NCI-H187 treated with DMSO at 0.1 percent for 48 hours (cell line): ENCODE data around the gene HBQ1.
"Not testable (repeated sequence)": the region's sequence is repeated elsewhere in the genome, so short reads cannot be mapped to it uniquely, and the experiment has no call there.

Experiments used
- DNase-seq: peaks from one replicate; lab custom pipeline; 2025; lab: John Stamatoyannopoulos, UW

Gene HBQ1

DNA sequence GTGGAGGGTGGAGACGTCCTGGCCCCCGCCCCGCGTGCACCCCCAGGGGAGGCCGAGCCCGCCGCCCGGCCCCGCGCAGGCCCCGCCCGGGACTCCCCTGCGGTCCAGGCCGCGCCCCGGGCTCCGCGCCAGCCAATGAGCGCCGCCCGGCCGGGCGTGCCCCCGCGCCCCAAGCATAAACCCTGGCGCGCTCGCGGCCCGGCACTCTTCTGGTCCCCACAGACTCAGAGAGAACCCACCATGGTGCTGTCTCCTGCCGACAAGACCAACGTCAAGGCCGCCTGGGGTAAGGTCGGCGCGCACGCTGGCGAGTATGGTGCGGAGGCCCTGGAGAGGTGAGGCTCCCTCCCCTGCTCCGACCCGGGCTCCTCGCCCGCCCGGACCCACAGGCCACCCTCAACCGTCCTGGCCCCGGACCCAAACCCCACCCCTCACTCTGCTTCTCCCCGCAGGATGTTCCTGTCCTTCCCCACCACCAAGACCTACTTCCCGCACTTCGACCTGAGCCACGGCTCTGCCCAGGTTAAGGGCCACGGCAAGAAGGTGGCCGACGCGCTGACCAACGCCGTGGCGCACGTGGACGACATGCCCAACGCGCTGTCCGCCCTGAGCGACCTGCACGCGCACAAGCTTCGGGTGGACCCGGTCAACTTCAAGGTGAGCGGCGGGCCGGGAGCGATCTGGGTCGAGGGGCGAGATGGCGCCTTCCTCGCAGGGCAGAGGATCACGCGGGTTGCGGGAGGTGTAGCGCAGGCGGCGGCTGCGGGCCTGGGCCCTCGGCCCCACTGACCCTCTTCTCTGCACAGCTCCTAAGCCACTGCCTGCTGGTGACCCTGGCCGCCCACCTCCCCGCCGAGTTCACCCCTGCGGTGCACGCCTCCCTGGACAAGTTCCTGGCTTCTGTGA is 3.5 kb upstream of the HBQ1 start, which contains the start of gene HBA1:
HBA1 (plus strand) TSS at position 204 of the 906 bp plus-strand sequence; CDS start at position 241, 37 bp downstream.
- DNase-seq: not testable (repeated sequence)

DNA sequence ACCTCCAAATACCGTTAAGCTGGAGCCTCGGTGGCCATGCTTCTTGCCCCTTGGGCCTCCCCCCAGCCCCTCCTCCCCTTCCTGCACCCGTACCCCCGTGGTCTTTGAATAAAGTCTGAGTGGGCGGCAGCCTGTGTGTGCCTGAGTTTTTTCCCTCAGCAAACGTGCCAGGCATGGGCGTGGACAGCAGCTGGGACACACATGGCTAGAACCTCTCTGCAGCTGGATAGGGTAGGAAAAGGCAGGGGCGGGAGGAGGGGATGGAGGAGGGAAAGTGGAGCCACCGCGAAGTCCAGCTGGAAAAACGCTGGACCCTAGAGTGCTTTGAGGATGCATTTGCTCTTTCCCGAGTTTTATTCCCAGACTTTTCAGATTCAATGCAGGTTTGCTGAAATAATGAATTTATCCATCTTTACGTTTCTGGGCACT is 2.9 kb upstream of the HBQ1 start:
- DNase-seq: peak; percentile 59

DNA sequence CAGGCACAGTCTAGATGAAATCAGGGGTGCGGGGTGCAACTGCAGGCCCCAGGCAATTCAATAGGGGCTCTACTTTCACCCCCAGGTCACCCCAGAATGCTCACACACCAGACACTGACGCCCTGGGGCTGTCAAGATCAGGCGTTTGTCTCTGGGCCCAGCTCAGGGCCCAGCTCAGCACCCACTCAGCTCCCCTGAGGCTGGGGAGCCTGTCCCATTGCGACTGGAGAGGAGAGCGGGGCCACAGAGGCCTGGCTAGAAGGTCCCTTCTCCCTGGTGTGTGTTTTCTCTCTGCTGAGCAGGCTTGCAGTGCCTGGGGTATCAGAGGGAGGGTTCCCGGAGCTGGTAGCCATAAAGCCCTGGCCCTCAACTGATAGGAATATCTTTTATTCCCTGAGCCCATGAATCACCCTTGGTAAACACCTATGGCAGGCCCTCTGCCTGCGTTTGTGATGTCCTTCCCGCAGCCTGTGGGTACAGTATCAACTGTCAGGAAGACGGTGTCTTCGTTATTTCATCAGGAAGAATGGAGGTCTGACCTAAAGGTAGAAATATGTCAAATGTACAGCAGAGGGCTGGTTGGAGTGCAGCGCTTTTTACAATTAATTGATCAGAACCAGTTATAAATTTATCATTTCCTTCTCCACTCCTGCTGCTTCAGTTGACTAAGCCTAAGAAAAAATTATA is 2.1 kb upstream of the HBQ1 start:
- DNase-seq: no peak

DNA sequence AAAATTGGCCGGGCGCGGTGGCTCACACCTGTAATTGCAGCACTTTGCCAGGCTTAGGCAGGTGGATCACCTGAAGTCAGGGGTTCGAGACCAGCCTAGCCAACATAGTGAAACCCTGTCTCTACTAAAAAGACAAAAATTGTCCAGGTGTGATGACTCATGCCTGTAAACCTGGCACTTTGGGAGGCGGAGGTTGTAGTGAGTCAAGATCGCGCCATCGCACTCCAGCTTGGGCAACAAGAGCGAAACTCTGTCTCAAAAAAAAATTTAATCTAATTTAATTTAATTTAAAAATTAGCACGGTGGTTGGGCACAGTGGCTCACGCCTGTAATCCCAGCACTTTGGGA is 1.6 kb upstream of the HBQ1 start:
- DNase-seq: no peak

DNA sequence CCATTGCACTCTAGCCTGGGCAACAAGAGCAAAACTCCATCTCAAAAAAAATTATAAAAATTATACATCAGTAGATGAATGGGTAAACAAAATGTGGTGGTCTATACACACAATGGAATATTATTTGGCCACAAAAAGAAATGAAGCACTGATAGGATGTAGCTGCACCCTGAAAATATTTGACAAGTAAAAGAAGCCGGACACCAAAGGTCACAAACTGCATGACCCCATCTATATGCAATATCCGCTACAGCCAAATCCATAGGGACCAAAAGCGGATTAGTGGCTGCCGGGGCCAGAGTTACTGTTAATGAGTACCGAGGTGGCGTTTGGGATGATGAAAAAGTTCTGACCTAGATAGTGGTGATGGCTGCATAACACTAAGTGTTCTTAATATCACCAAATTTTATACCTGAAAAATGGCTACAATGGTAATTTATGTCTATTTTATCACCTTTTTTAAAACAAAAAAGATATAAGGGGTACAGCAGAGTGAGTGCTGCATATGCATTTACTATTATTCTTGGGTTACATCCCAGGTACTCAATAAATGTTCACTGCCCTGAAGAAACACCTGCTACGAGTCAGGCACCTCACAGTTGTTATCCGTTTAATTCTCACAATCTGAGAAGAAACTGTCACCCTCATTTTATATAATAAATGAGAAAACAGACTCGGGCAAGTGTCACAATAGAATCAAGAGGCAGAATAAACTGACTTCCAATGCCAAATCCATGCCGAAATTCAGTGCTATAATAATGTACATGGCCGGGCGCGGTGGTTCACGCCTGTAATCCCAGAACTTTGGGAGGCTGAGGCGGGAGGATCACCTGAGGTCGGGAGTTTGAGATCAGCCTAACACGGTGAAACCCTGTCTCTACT is 807 bp upstream of the HBQ1 start:
- DNase-seq: no peak

DNA sequence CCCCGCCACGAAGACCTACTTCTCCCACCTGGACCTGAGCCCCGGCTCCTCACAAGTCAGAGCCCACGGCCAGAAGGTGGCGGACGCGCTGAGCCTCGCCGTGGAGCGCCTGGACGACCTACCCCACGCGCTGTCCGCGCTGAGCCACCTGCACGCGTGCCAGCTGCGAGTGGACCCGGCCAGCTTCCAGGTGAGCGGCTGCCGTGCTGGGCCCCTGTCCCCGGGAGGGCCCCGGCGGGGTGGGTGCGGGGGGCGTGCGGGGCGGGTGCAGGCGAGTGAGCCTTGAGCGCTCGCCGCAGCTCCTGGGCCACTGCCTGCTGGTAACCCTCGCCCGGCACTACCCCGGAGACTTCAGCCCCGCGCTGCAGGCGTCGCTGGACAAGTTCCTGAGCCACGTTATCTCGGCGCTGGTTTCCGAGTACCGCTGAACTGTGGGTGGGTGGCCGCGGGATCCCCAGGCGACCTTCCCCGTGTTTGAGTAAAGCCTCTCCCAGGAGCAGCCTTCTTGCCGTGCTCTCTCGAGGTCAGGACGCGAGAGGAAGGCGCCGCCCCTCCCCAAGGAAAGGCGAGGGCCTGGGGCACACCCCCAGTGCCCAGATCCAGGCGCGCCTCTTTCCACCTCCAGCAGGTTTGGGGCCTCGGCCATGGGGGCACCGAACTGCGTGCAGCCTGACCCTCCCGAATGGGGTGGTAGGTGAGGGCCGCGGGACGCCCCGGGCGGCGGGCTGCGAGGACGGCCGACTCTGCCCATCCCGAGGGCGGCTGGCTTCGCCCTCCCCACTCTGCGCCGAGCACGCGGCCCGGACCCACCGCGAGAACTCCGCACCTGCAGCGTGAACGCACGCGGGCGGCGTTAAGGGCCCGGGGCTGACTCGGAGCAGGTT is 664 bp downstream of the HBQ1 start:
- no peak for DNase-seq

DNA sequence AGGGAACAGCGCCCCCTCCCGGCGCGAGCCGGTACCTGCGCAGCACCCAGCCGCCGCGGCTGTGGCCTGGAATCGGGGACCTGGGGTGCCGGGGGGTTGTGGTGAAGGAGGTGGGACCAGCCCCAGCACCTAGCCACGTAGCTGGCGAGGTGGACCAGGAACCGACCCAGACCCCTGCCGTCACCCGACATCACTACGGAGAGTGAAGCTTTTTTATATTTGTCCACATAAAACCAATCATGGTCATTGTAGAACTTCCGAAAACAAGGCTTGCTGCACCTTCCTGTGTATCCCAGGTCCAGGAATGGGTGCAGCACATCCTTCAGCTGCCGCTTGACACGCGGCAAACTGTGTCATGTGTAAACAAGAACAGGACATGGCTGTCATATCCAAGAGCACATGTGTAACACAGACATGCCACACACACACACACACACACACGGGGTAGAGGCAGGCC is 1.3 kb downstream of the HBQ1 start:
- no peak for DNase-seq

DNA sequence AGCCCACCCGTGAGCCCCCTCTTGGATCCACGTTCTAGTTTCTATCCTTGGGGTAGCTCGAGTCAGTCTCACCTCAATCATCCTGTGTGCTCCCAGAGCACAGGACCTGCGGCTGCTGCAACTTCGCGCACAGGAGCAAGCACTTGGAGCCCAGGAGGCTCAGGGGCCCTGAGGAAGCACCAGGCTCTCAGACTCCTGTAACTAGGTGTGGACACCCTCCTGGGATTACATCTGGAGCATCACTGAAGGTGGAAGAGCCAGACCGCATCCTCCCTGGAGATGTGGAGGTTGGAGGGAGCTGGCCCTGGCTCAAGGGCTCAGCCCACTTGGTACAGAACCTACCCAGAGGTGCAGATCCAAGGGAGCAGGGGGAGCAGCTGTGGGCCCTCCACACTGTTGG is 2.7 kb downstream of the HBQ1 start:
- no peak for DNase-seq

DNA sequence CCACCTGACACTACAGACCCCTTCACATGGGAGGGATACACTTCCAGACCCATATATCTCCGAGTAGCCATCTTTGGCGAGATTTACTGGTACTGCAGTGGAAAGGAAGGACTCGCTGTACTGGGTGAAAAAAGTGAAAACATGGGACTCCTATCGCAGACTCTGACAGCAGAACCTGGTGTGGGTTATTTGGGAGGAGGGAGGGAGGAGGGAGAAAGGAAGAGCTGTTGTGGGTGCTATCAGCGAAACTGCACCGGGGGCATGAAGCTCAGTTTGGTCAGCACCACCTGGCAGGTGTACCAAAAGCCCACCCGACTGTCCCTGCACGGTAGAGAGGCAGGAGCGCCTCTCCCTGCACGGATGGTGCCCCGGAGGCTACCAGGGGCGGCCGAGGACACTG is 5.0 kb downstream of the HBQ1 start:
- DNase-seq: no peak

DNA sequence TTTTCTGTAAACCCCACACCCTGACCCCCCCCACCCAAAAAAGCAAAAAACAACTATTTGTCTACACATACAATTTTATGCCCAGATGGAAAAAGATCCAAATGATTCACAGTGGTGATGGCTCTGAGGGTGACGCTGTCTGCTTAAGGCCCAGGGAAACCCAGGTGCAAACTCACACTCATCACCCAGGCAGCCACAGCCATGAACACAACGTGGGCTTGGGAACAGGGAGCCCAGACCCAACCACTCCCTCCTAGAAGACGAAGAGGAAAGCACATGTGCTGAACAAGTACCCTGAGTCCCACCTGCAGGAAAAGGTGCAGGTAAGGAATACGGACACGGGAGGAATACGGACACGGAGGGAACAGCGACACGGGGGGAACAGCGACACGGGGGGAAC is 5.4 kb downstream of the HBQ1 start:
- DNase-seq: no peak

DNA sequence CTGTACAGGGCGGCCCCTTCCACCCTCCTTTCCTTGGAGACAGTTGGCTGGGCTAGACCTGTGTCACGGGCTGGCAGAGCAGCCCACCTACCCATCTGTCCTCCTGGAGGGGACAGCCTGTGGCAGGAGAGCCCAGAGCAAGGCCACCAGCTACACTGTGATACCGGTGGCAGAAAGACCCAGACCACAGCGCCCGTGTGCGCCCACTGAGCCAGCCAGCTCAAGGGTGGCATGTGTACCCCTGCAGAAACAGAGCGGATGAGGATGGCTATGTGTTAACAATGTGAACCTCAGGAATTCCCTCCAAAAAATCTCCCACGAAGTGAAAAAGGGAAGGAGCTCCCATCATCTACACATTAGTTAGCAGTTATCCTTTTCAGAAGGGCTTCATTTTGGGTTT is 7.1 kb downstream of the HBQ1 start:
- no peak for DNase-seq

DNA sequence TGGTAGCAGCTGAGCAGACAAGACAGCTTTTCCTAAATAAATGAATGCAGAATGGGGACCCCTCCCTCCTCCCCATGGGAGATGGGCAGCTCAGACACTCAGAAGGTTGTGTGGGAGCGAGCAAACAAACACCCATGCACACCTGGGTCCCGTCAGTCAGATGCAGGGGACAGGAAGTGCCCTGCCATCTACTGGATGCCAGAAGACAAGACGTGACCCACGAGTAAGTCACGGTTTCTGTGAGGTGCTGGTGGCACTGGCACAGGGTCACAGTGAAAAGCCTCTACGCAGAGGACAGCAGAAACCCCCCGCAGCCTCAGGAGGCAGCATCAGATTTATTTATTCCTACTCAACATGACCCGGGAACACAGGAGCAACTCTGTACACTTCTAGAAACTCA is 8.4 kb downstream of the HBQ1 start:
- no peak for DNase-seq

DNA sequence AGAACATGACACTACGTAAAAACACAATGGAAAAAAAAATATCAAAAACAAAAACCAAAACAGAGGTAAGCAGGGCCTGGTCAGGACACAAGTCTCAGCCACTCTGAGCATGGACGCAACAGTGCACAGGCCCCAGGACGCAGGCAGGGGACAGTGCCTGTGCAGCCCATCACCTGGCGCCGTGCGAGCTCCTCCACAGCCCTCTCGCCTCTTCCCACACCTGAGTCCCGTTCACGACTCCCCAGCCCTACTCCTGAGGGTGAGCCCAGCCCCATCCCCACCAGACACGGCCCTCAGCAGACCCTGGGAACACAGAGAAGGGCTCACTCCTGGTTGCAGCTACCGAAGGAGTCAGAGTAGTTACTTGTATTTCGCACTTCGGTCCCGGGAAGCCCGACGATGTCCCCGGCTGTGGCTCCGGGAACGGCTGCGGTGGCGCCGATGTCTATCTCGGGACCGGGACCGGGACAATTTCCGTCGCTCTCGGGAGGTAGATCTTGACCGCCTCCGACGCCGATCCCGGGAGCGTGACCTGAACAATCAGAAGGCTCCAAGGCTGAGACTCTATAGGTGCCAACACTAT is 9.4 kb downstream of the HBQ1 start:
- DNase-seq: no peak

DNA sequence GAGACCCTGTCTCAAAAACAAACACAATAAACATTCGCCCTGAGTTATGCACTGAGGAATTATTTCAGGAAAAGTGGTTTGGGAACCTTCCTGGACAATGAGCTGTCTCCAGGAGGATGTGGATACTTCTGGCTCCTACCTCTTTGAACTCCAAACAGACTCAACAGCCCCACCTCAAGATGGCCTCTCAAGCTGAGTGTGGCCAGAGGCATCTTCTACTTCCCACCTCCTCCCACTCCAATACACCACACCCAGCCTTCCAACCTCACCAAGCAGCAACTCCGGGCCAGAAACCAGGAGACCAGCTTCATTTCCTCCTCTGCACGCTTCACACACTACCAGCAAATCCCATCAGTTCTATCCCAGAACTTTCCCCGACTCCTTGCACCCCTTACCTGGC is 11.6 kb downstream of the HBQ1 start:
- DNase-seq: no peak

DNA sequence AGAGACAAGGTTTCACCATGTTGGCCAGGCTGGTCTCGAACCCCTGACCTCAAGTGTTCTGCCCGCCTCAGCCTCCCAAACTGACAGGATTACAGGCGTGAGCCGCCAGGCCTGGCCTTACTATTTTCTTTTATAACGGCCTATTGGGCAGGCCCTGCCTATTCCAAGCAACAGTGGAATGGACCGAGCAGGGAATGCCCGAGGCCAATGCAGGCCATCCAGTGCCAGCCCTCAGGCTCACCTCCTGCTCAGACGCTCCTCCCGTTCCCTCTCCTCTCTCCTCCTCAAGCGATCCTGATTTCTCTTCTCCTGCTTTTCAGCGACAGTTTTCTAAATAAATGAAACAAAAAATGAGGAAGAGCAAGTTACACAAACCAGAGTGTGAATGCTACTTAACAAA is 12.4 kb downstream of the HBQ1 start:
- no peak for DNase-seq

DNA sequence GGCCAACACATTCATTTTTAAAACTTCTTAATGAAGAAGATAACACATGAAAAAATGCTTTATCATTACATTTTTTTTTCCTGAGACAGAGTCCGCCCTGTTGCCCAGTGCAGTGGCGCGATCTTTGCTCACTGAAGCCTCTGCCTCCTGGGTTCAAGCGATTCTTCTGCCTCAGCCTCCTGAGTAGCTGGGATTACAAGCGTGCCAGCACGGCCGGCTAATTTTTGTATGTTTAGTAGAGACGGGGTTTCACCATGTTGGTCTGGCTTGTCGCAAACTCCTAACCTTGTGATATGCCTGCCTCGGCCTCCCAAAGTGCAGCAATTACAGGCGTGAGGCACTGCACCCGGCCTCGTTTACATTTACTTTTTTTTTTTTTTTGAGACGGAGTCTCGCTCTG is 13.2 kb downstream of the HBQ1 start:
- no peak for DNase-seq

DNA sequence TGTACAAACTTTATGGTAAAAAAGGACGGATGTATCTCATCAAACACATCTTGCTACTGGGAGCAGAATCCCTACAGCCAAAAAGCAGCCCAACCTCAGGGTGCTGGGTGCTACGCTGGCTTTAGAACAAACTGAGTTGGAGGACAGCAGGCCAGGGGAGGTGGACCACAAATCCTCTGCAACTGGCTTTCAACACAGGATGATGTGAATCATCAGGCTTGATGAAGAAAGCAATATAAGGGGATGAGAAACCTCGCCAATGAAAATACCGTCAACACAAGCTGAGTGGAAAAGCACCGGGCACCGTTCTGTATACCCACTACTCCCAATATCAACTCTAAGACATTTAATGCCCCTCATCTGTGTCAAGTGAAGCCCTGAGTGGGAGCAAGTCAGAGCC is 14.3 kb downstream of the HBQ1 start:
- no peak for DNase-seq

DNA sequence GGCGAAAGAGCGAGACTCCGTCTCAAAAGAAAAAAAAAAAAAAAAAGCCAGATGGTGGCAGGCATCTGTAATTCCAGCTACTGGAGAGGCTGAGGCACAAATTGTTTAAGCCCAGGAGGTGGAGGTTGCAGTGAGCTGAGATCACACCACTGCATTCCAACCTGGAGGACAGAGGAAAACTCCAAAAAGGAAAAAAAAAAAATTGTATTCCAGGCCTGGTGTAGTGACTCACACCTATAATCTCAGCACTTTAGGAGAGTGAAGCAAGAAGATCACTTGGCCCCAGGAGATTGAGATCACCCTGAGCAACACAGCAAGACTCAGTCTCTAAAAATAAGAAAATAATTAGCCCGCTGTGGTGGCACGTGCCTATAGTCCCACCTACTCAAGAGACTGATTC is 20.1 kb downstream of the HBQ1 start:
- DNase-seq: no peak

DNA sequence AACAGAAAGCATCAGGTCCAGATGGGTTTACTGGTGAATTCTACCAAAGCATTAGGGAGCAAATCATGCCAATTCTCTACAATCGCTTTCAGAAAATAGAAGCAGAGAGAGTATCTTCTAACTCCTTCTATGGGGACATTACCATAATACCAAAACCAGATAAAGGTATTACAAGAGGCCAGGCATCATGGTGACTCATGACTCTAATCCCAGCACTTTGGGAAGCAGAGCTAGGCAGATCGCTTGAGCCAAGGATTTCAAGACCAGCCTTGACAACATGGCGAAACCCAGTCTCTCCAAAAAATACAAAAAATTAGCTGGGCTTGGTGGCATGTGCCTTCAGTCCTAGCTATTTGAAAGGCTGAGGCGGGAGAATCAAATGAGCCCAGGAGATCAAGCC is 23.0 kb downstream of the HBQ1 start:
- no peak for DNase-seq

DNA sequence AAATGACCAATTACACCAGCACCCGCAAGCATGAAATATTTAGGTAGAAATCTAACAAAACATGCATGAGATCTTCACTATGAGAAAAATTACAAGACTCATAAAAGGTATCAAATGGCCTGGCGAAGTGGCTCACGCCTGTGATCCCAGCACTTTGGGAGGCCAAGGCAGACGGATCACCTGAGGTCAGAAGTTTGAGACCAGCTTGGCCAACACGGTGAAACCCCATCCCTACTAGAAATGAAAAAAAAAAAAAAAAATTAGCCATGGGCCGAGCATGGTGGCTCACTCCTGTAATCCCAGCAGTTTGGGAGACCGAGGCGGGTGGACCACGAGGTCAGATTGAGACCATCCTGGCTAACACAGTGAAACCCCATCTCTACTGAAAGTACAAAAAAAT is 23.8 kb downstream of the HBQ1 start:
- not testable (repeated sequence) for DNase-seq

DNA sequence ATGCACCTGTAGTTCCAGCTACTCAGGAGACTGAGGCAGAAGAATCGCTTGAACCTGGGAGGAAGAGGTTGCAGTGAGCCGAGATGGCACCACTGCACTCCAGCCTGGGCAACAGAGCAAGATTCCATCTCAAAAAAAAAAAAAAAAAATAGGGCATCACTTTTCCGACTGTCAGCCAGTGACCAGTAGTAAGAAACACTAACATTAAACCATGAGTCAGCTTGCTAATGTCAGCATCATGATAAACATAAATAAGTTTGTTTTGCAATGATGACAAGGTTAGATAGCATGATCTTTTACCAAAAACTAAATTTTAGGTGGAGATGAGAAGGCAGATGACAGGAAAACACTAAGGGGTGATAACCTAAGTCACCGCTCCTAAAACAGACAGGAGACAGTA is 29.1 kb downstream of the HBQ1 start:
- not testable (repeated sequence) for DNase-seq
